PC-3 (cell line): ENCODE results near the gene XPNPEP1. TPM values are rescaled to one million over a fixed set of nuclear protein-coding genes. Genes with fewer than 3 reads are reported as not detected.
A peak's percentile ranks its signal among the peaks of the same experiment; 100 is the strongest.

Experiments used
- ATAC-seq: fragments of 200-7000 bp; cut with Tn5 transposase; 2 replicates; pipeline ENCODE4 v1.9.1; 2020; ENCODE audit warnings: mild to moderate bottlenecking, moderate library complexity
- BruUV-seq: library from RNA; stranded (reverse); fragments of 400-500 nt; replicated peaks from 2 replicates; lab custom pipeline; 2021; lab: Mats Ljungman, UMichigan
- CTCF ChIA-PET: fragments of 300-600 bp; sonication (Branson Sonifier 250); formaldehyde crosslinking; loops from one replicate; lab custom pipeline; 2022; ENCODE audit warnings: antibody characterized with exemption; lab: Charles Lee
- POLR2A ChIA-PET: fragments of 300-600 bp; sonication (Branson Sonifier 250); formaldehyde crosslinking; loops from one replicate; lab custom pipeline; 2022; ENCODE audit warnings: antibody characterized with exemption; ENCODE audit not compliant: unreplicated experiment; lab: Charles Lee
- DNase-seq: peaks from one replicate; pipeline ENCODE4 v3.0.0-alpha.2; 2015
- H2AFZ ChIP-seq: fragments of 300-600 bp; sonication (generic); 2 replicates; pipeline ENCODE4 v1.6.0; 2016; ENCODE audit warnings: antibody characterized with exemption, low read length
- H3F3A ChIP-seq: fragments of 300-600 bp; sonication (generic); one replicate; pipeline ENCODE4 v1.6.0; 2017; ENCODE audit warnings: antibody characterized with exemption, low read length, control low read depth, mild to moderate bottlenecking; ENCODE audit not compliant: unreplicated experiment
- H3K27ac ChIP-seq: fragments of 300-600 bp; sonication (generic); 2 replicates; pipeline ENCODE4 v1.5.1; 2016; ENCODE audit warnings: mild to moderate bottlenecking, low read length
- H3K27me3 ChIP-seq: fragments of 300-600 bp; sonication (generic); 2 replicates; pipeline ENCODE4 v1.6.1; 2016; ENCODE audit warnings: low read length, mixed read lengths
- H3K36me3 ChIP-seq: fragments of 300-600 bp; sonication (generic); 2 replicates; pipeline ENCODE4 v1.6.1; 2016; ENCODE audit warnings: low read depth, mixed run types, low read length, mixed read lengths
- H3K4me1 ChIP-seq: fragments of 300-600 bp; sonication (generic); 2 replicates; pipeline ENCODE4 v1.5.1; 2016; ENCODE audit warnings: low read length; ENCODE audit not compliant: insufficient read depth
- H3K4me2 ChIP-seq: fragments of 300-600 bp; sonication (generic); 2 replicates; pipeline ENCODE4 v1.6.0; 2016; ENCODE audit warnings: low read length
- H3K4me3 ChIP-seq: fragments of 300-600 bp; sonication (generic); 2 replicates; pipeline ENCODE4 v1.5.1; 2016; ENCODE audit warnings: mild to moderate bottlenecking, low read length, mixed read lengths
- H3K79me2 ChIP-seq: fragments of 300-600 bp; sonication (generic); 2 replicates; pipeline ENCODE4 v1.6.1; 2017; ENCODE audit warnings: low read length, mixed read lengths
- H3K9ac ChIP-seq: fragments of 300-600 bp; sonication (generic); 2 replicates; pipeline ENCODE4 v1.6.0; 2016; ENCODE audit warnings: mild to moderate bottlenecking, low read length
- H3K9me2 ChIP-seq: fragments of 300-600 bp; sonication (generic); replicated peaks from 2 replicates; pipeline ENCODE4 v1.6.1; 2016; ENCODE audit warnings: mixed run types, low read length, mixed read lengths
- H3K9me3 ChIP-seq: fragments of 300-600 bp; sonication (generic); 2 replicates; pipeline ENCODE4 v1.6.1; 2016; ENCODE audit warnings: low read length, mixed read lengths
- H4K20me1 ChIP-seq: fragments of 300-600 bp; sonication (generic); 2 replicates; pipeline ENCODE4 v1.6.1; 2016; ENCODE audit warnings: low read length, mixed read lengths
- CTCF ChIP-seq: fragments of 300-600 bp; sonication (generic); conservative IDR thresholded peaks from 2 replicates; pipeline ENCODE4 v1.5.1; 2017; ENCODE audit warnings: antibody characterized with exemption, low read depth, mild to moderate bottlenecking, low read length
- EZH2 ChIP-seq: fragments of 300-600 bp; sonication (generic); IDR thresholded peaks from one replicate; pipeline ENCODE4 v1.6.1; 2017; ENCODE audit warnings: antibody characterized with exemption, mild to moderate bottlenecking, low read length; ENCODE audit not compliant: unreplicated experiment
- EZH2phosphoT487 ChIP-seq: fragments of 300-600 bp; sonication (generic); IDR thresholded peaks from 2 replicates; pipeline ENCODE4 v1.6.1; 2018; ENCODE audit warnings: mild to moderate bottlenecking, antibody characterized with exemption, low read length, borderline replicate concordance
- intact Hi-C: fragments of 100-400 bp; cut with micrococcal nuclease; formaldehyde crosslinking; loops from 2 replicates; pipeline ENCODE4 v1.9.0; 2023
- total RNA-seq: library from RNA; depleted of rRNA; stranded (reverse); fragments of >200 nt; gene quantifications from 2 replicates; pipeline ENCODE4 v1.2.3, GENCODE V29; 2014

Gene XPNPEP1
- total RNA-seq, 1 experiment from 2014 or later = 77.3 TPM

DNA sequence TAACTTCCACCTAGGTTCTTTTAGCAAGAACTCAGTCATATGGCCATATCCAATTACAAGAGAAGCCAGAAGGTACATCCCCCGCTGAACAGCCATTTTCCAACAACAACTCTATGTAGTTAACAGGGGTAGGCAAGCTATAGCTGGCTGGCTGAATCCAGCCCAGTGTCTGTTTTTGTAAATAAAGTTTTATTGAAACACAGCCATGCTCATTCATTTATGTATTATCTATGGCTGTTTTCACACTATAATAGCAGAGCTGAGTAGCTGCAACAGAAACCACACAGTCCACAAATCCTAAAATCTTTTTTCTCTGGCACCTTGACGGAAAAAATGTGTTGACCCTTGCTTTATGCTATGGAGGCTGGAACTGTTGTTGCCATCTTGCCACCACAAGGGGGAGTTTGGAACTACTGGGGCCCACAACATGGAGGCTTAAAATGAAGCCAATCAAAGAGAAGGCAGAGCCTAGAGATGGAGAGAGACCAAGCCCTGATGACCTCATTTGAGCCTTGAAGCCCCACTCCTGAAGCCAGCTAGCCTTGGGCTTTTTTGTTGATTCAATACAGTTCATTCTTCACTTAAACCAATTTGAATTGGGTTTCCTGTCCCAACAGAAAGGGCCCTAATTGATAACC, 33.3 kb upstream of the XPNPEP1 start:
- peak; percentile 69; the same call in 1 of the 2 replicates for TF ChIP-seq CTCF
- no peak for TF ChIP-seq EZH2phosphoT487
- no peak for TF ChIP-seq EZH2
- ChIA-PET CTCF (no interaction called here), POLR2A (no interaction called here)
- DNase-seq (peak; percentile 56), ATAC-seq (peak; percentile 55; the same call in 1 of the 2 replicates)
- H4K20me1 ChIP-seq = no peaks in the 10 kb centered on the region
- no peak overlapping the region for H3K27ac ChIP-seq
- H3K4me1 ChIP-seq = peaks cover 4% of the 10 kb centered on the region; the same call in 1 of the 2 replicates
- H3K79me2 ChIP-seq = no peaks in the 10 kb centered on the region
- no peak overlapping the region for H2AFZ ChIP-seq
- H3K9me2 ChIP-seq = no peaks in the 10 kb centered on the region
- no peaks in the 10 kb centered on the region for H3F3A ChIP-seq
- no peak overlapping the region for H3K4me2 ChIP-seq
- H3K27me3 ChIP-seq = no peaks in the 10 kb centered on the region
- intact Hi-C loops = loop anchor here (2.0 kb wide), 1 partner anchor 72 kb away; no protein-coding TSS in a partner anchor
- H3K9ac ChIP-seq = no peak overlapping the region
- no peaks in the 10 kb centered on the region for H3K9me3 ChIP-seq
- H3K36me3 ChIP-seq = no peaks in the 10 kb centered on the region
- H3K4me3 ChIP-seq = no peak overlapping the region
- no TSS peak for BruUV-seq

- Histone ChIP-seq H2AFZ (no peak overlapping the region), H3K4me3 (no peak overlapping the region), H3K4me2 (no peak overlapping the region), H3K79me2 (no peaks in the 10 kb centered on the region), H4K20me1 (no peaks in the 10 kb centered on the region), H3K27me3 (no peaks in the 10 kb centered on the region), H3K9me2 (no peaks in the 10 kb centered on the region), H3F3A (no peaks in the 10 kb centered on the region), H3K27ac (no peak overlapping the region), H3K36me3 (no peaks in the 10 kb centered on the region), H3K4me1 (no peaks in the 10 kb centered on the region), H3K9ac (no peak overlapping the region), H3K9me3 (no peaks in the 10 kb centered on the region)
- ChIA-PET CTCF (no interaction called here), POLR2A (no interaction called here)
- intact Hi-C loops = no loop called here
- no TSS peak for BruUV-seq
- no peak for TF ChIP-seq CTCF
- DNase-seq (no peak), ATAC-seq (no peak)
Measured at GRCh38 chr10:109953766-109954165, 30.5 kb upstream of the XPNPEP1 start.

- H3K4me3 ChIP-seq = no peak overlapping the region
- H3K27ac ChIP-seq = no peak overlapping the region
- DNase-seq (no peak), ATAC-seq (no peak)
- ChIA-PET POLR2A (no interaction called here), CTCF (no interaction called here)
- no peaks in the 10 kb centered on the region for H3K4me1 ChIP-seq
- H3K36me3 ChIP-seq = no peaks in the 10 kb centered on the region
- BruUV-seq = no TSS peak
- H3K9me3 ChIP-seq = no peaks in the 10 kb centered on the region
- H3K79me2 ChIP-seq = no peaks in the 10 kb centered on the region
- no peak overlapping the region for H2AFZ ChIP-seq
- no peak overlapping the region for H3K9ac ChIP-seq
- no peaks in the 10 kb centered on the region for H3K9me2 ChIP-seq
- no peaks in the 10 kb centered on the region for H4K20me1 ChIP-seq
- TF ChIP-seq EZH2 (no peak), EZH2phosphoT487 (no peak), CTCF (no peak)
- H3K27me3 ChIP-seq = no peaks in the 10 kb centered on the region
- no peak overlapping the region for H3K4me2 ChIP-seq
- no peaks in the 10 kb centered on the region for H3F3A ChIP-seq
- intact Hi-C loops = no loop called here
Measured at GRCh38 chr10:109952526-109952925, 29.2 kb upstream of the XPNPEP1 start.
